GM18870 (cell line): ENCODE results near the gene AMPH.
A peak's percentile ranks its signal among the peaks of the same experiment; 100 is the strongest.

Source experiments
- ATAC-seq: cut with Tn5 transposase; IDR thresholded peaks from one replicate; pipeline ENCODE4 v1.9.1; 2021; ENCODE audit warnings: moderate library complexity; ENCODE audit not compliant: unreplicated experiment

The AMPH gene

DNA sequence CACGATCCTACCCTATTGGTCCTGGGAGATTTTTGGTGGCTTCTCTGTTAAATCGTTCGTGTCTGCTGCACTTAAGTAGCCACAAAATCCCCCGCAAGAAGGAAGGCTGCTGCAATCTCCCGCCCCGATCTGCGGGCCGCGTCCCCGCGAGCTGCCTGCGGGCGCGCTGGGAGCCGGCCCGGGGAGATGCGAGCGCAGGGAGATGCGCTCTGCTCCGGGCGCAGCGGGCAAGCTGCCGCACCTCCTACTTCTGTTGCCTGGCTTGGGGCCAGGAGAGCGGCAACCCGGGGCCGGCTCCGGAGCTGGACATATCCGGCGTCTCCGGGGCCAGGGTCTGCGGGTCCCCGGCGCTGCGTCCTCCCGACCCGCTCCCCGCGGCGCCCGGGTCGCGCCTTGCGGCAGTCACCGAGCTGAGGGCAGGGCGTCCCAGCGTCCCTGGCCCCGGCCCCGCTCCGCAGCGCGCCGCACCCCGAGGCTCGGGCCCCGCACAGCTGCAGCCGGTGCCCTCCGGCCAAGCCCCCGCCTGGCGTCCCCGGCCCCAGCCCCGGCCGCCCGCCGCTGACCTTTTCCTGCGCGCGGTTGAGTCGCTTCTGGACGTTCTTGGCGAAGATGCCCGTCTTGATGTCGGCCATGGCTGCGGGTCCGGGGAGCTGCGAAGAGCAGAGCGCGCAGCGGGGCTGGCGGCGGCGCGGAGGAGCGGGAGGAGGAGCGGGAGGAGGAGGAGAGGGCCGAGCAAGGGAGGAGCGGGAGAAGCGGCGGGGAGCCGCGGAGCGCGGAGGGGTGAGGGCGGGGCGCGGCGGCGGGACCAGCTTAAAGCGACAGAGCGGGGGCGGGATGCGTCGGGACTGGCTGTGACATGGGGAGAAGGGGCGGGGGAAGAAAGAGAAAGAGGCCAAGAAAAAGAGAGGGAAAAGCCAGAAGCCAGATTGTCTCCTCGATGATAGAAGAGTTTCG, at the start of gene AMPH:
TSS of gene AMPH (minus strand) at position 654 of the 954 bp plus-strand sequence. CDS start at position 632, 22 bp downstream.
- ATAC-seq: no peak

DNA sequence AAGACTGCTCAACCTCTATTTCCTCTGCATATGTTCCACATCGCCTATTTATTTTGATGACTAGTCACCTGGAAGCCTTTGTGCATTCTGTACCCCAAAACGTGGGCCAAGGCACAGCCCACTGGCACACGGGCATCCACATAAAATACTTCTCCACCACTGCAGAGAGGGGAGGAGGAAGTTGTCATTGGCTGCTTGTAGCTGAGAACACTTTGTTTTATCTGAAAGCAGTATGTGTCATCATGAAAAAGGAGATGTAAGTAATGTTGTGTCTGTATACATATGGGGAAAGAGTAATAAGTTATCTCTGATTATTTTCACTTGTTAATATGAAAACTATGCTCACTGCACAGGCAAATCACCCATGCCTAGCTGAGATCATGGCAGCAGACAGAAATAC, 48.2 kb upstream of the AMPH start:
- no peak for ATAC-seq

DNA sequence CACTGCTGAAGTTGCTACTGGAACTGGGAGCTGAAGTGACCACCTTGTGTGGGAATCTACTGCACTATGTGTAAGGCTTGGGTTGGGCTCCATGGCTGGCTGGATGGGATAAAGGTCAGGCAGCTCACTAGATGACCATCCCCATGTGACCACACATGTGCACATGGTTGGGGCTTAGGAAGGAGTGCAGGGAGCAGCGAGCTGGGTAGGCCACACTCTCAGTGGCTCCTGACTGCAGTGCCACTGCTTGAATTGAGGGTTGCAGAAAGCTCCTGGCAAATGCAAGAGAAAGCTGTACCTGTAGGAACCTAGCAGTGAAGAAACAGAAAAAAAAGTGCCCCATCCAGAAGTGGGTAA, 47.5 kb upstream of the AMPH start:
- no peak for ATAC-seq

DNA sequence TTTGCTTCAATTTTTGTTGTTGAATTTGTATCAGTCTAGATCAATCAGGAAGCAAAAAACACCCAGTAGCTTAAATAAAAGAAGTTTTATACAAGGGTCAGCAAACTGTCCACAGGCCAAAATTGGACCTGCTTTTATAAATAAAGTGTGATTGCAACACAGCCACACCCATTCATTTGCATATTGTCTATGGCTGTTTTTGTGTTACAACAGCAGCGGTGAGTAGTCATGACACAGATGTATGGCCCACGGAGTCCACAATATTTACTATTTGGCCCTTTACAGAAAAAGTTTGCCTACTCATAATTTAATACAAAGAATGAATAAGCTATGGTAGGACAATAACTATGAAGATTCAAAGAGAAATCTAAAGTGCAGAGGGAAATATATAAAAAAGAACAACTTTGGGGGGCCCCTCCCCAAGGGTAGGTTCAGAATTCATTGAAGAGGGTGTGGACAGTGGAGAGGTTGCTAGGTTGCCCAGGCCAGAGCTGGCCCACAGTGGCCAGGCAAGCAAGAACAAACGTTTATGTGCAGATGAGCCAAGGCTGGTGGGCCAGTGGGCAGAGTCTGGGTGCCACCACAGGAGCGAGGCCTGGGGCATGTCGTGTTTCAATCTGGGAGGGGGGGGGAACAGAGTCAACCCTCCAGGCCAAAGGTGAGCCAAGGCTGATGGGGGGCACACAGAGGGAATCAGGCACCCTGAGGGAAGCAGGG, 47.0 kb upstream of the AMPH start:
- no peak for ATAC-seq

DNA sequence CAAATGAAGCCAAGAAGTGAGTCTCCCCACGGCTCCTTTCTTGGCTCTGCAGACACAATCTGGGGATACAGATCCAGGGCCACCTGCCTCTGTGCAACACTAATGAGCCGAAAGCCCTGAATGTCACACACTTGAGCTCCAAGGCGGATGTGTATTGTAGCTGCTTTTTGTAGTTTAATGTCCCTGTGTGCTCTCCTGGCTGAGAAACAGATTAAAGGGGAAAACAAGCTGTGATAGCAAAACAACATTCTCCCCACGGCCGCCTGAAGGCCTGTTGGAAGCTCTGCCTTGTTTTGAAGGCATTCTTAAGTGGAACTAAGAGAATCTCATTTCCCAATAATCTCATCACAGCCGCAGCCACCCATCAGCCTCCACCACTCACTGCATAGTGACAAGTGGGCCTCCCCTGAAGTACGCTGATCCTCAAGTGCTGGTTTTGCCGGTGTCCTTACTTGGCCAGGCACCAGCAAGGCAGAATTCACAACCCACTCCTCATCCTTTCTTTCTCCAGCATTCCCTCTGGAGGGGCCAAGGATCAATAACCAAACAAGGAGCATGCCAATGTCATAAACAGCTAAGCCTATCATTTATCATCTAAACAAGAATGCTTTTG, 44.4 kb upstream of the AMPH start:
- ATAC-seq: no peak

DNA sequence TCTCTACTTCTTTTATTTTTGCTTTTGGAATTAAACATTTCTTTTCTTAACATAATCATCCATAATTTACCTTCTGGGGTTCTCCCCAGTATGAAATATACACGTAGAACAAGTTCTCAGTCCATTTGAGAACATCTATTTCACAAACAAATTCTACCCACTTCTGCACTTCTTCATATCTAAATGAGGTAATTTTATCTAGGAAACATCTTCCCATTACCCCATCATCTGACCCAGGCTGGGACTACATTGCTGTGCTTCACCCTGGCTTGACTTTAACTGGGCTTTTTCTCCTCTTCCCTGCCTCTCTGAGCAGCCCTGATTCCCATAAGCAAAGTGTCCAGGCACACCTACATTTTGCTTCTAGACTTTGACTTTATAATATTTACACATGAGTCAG, 43.3 kb upstream of the AMPH start:
- ATAC-seq: no peak

DNA sequence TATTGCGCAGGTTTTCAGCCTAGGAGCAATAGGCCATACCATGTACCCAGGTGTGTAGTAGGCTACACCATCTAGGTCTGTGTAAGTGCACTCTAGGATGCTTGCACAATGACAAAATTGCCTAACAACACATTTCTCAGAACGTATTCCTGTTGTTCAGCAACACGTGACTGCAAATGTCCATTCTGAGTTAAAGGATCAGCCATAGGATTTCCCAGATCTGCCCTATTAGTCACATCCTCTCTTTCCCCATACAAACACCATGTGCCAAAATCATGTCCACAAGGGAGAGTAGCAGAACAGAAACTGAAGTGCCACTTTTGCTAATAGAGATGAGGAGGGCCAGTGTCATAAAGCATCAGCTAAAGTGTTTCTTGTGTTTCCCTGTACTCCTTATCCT, 42.6 kb upstream of the AMPH start:
- ATAC-seq: no peak

DNA sequence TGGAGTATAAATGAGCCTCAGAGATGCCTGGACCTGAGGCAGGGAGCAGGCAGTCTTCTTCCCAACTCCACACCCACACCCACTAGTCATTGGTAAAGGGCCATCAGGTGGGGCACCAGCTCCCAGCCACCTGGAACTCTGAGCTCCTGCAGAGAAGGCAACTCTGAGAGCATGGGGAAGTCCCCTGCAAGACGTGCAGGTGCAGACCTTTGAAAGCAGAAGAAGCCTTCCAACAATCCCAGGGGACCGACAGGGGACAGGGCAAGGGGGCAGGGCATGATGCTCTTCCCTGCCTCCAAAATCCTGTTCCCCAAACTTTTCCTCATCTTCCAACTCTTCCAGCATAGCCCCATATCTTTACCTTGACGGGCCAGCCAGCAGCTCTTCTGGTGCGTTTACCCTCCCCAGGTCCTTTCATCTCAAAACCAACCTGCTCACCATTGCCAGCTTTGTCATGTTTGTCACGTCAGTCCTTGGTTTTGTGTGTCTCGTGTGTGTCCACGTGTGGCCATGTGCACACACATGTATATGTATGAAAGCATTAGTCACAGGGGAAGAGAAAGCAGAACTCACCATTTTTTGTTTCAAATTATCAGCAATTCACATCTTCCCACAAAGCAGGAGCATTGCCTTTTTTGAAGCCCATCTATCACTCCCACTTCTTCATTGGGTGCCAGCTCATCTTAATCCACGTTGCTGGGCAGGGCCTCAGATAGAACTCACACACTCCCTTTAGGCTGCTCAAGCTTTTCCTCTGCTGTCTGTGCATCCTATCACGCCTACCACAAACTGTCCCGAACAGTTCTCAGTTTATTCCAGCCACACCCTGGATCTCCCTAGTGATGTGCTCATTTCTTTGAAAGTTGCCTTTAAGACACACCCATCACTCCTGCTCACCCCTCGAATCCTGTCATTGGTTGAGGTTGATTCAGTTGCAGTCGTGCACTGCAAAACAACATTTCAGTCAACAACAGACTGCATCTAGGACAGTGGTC, 41.0 kb upstream of the AMPH start:
- ATAC-seq: no peak

DNA sequence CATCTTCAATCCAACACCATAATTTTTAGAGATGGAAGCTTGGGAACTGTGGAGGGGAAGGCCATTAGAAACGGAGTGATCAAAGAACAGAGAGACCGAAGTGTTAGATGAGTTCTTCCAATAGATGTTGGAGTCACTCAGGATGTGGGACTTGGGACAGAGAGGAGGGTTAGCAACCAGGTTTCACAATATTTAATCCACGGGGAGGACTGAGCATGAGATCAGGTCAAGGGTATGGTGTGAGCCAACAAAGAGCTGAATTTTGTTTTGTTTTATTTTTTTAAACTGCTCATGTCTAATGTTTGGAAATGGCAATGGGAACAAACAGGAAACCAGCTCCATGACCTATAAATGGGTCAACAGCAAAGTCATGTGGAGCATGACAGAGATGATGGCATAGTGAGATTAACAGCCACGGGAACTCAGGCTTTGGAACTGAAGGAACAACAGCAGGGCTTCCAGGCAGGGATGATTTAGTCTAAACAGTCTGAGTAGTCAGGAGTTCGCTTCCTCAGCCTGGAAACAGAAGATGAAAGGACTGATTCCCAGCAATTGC, 38.9 kb upstream of the AMPH start:
- ATAC-seq: no peak

DNA sequence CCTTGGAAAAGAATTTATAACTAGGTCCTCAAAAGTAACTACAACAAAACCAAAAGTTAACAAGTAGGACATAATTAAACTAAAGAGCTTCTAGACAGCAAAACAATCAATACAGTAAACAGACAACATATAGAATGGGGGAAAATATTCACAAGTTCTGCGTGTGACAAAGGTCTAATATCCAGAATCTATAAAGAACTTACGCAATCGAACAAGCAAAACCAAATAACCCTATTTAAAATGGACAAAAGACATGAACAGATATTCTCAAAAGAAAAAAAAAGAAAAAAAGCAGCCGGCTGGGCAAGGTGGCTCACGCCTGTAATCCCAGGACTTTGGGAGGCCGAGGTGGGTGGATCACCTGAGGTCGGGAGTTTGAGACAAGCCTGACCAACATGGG, 33.8 kb upstream of the AMPH start:
- no peak for ATAC-seq

DNA sequence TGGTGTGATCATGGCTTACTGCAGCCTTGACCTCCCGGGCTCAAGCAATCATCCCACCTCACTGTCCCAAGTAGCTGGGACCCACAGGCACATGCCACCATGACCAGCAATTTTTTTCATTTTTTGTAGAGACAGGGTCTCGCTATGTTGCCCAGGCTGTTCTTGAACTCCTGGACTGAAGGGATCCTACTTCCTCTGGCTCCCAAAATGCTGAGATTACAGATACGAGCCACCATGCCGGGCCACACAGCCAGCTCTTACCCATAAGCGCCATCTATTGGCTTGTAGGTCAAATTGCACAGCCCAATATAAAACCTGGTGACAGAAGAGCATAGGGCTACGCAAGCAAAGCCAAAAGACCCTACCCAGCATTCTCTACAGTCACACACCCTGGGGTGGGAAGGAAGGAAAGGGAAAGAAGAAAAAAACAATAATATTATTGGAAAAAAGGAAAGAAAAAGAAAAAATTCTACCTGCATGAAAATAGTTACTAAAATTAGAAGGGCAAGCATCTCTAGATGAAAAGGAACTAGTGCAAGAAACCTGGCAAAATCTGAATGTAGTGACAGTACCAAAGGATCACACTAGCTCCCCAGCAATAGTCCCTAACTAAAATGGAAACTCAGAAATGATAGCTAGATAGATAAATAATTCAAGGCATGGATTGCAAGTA, 29.4 kb upstream of the AMPH start:
- ATAC-seq: peak; percentile 72

DNA sequence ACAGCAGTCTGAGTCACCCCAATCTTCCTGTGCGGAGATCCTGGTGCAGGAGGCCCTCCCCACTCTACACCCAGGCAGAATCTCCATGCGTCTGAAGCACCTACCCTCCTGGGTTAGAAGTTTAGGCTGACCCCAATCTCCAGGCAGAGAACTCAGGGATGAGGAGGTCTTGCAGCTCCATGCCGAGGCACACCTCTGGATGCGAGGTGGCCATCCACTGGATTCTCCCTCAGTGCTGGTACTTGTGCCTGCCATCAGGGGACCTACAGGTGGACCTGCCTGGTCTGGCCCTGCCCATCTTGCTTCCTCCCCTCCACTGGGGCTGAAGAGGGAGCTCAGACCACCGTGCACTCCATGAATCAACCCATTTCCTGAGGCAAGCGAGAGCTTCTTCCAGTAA, 28.8 kb upstream of the AMPH start:
- ATAC-seq: no peak

DNA sequence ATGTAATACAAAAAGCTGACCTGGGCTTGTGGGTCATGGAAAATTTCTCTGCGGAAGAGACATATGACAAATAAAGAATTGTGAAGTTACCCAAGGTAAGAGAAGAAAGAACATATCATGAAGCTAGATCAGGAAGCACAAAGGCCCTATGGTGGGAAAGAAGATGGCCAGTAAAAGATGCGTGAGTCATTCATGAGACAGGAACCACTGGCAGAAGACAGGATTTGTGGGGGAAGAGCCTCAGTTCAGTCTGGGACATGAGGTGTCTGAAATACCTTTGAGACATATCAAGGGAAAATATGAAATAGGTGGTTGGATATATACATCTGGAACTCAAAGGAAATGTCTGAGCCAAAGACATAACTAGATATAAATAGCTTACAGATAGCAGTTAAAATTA, 27.7 kb upstream of the AMPH start:
- no peak for ATAC-seq

DNA sequence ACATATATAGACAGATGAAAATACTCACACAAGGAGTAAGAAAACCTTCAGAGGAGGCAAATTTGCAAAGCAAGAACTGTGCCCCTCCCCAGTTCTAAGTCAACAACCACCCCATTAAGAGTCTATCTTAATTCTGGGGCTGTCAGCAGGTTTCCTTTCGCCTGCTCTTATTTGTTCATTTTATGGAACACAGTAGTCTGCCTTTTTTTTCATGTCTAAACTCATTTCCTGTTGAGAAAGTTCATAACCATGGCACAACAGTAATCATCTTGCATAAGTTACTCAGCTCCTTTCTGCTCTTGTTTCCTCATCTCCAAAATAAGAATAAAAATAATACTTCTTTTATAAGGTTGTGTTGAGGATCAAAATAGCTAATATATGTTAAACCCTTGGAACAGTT, 25.8 kb upstream of the AMPH start:
- no peak for ATAC-seq

DNA sequence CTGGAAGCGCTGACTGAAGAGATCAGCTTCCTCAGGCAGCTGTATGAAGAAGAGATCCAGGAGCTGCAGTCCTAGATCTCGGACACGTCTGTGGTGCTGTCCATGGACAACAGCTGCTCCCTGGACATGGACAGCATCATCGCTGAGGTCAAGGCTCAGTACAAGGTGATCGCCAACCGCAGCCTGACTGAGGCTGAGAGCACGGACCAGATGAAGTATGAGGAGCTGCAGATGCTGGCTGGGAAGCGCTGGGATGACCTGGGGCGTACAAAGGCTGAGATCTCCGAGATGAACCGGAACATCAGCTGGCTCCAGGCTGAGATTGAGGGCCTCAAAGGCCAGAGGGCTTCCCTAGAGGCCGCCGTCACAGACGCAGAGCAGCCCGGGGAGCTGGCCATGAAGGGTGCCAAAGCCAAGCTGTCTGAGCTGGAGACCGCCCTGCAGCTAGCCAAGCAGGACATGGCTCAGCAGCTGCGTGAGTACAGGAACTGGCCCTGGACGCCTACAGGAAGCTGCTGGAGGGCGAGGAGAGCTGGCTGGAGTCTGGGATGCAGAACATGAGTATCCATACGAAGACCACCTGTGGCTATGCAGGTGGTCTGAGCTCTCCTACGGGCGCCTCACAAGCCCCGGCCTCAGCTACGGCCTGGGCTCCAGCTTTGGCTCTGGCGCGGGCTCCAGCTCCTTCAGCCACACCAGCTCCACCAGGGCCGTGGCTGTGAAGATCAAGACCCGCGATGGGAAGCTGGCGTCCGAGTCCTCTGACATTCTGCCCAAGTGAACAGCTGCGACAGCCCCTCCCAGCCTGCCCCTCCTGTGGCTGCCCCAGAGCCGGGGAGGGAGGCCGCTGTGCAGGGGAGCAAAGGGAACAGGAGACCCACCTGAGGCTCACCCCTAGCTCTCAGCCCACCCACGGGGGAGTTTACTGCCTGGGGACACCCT, 24.9 kb upstream of the AMPH start:
- no peak for ATAC-seq

DNA sequence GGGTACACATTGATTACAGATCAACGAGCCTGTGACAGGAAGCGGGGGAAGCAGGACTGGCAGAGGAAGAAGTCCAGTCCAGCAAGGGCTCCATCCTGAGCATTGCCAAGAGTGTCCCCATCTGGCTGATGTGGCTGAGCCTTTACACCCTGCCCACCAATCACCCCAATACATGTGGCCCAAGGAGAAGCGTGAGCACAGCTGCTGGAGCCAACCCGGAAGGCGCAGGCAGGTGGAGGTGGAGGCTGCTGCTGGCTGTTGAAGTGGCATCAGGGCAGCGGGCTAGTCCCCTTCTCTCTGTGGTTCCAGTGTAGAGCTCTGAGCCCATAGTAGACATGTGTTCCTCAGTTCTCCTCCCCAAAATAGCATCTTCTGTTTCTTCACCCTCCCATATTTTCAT, 6.8 kb upstream of the AMPH start:
- ATAC-seq: no peak

DNA sequence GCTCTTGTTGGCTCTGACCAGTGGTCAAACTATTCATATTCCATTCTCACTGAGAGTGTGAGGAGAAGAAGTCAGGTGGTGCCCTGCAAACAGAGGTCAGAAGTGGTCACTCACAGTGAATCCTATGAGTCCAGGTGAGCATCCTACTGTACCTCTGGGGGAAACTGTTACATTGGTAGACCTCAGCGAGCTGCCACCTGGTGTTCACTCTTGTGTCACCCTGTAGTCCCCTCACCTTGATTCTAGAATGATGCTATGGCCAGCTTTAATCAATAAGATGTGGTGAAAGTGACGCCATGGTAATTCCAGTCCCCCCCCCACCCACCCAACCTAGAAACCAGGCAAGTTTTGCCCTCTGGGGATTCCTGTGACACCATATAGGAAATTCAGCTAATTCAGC, 1.2 kb upstream of the AMPH start:
- ATAC-seq: no peak

DNA sequence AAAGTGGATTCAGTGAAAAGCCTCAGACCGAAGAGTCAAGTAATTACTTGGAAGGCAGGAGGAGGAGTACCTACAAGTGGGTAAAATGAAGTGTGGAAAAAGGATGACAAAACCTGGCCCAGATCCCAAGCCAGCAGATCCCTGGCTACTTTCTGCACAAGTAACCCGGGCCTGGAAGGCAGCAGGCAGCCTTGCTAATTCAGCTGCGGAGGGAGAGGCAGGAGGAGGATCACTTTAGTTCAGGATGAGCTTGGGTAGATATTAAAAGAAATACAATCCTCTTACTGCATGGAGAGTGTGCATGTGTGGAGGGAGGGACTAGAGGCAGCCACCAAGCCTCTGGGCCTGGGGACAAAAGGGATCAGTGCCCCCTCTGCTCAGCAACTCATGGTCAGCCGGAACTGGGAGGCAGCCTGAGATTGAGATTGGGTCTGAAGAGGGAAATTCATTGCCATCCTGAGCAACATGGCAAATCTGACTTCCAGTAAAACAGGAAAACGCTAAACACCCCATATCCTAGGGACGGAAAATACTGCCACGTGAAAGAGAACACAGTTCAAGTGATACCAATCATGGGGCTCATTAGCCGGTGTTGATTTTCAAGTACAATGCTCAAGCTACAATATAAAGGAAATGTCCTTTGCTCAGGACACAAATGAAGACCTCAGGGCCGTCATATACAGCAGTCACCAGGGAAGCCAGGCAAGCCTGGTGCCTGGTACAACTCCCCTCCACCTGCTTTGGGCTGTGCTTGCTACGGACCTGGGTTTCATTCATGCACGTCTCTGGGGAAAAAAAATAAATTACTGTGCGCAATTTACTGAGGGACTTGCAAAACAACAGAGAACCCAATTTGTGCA, 1.3 kb downstream of the AMPH start:
- ATAC-seq: no peak
